Motor neuron (in vitro differentiated cells): Measurements from ENCODE around the gene ZNF488. TPM values are rescaled to one million over a fixed set of nuclear protein-coding genes. Genes with fewer than 3 reads are reported as not detected.
"Not testable (repeated sequence)": the region's sequence is repeated elsewhere in the genome, so short reads cannot be mapped to it uniquely, and the experiment has no call there.

Experiments
- ATAC-seq, 8 experiments: fragments of 200-7000 bp; cut with Tn5 transposase; replicated peaks in 6 of 8; 2 replicates each; pipeline ENCODE4 v1.8.0; 2021; ENCODE audit warnings: mild to moderate bottlenecking in 8 of 8, moderate library complexity in 8 of 8
- H3K27ac ChIP-seq, 2 donors: fragments of 250-450 bp; sonication (Bioruptor Pico); 2 replicates each; pipeline ENCODE4 v1.9.0; 2021; ENCODE audit warnings: antibody characterized with exemption in 2 of 2, mild to moderate bottlenecking in 2 of 2, moderate library complexity in 1 of 2
- H3K4me1 ChIP-seq, 2 donors: fragments of 250-450 bp; sonication (Bioruptor Pico); replicated peaks in 1 of 2; 2 replicates each; pipeline ENCODE4 v1.6.1; 2021; ENCODE audit warnings: antibody characterized with exemption in 2 of 2, mild to moderate bottlenecking in 2 of 2, moderate library complexity in 1 of 2
- H3K4me3 ChIP-seq, 5 donors: fragments of 250-450 bp; sonication (Bioruptor Pico); 2 replicates each; pipeline ENCODE4 v1.9.0; 2021; ENCODE audit warnings: antibody characterized with exemption in 5 of 5, mild to moderate bottlenecking in 5 of 5, moderate library complexity in 4 of 5
- WGBS, 10 experiments: fragments of 450-650 bp; shearing (Covaris generic); methylation state at CpG; one replicate each; pipeline ENCODE4 v1.0.0; 2022; 5-methylcytosine and 5-hydroxymethylcytosine counted together
- in situ Hi-C, 9 experiments: fragments of 400-800 bp; cut with MboI; loops; one replicate each; pipeline ENCODE4 v1.15.0; 2021; ENCODE audit warnings: low sequenced_read_pairs in 9 of 9, low pct_unique_long_range_greater_than_20kb in 2 of 9; ENCODE audit not compliant: unreplicated experiment in 9 of 9
- total RNA-seq, 8 experiments: library from RNA; unstranded; fragments of 300-600 nt; gene quantifications; 2 replicates each; pipeline versions ENCODE4 v1.2.3 to v1.2.4, GENCODE V29; 2022

ZNF488 gene, protein sequence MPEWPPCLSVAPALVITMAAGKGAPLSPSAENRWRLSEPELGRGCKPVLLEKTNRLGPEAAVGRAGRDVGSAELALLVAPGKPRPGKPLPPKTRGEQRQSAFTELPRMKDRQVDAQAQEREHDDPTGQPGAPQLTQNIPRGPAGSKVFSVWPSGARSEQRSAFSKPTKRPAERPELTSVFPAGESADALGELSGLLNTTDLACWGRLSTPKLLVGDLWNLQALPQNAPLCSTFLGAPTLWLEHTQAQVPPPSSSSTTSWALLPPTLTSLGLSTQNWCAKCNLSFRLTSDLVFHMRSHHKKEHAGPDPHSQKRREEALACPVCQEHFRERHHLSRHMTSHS
- under 1 TPM in 7 of 8 experiments, not detected in 1; 0.23 to 0.62 (median 0.50) TPM for total RNA-seq

DNA sequence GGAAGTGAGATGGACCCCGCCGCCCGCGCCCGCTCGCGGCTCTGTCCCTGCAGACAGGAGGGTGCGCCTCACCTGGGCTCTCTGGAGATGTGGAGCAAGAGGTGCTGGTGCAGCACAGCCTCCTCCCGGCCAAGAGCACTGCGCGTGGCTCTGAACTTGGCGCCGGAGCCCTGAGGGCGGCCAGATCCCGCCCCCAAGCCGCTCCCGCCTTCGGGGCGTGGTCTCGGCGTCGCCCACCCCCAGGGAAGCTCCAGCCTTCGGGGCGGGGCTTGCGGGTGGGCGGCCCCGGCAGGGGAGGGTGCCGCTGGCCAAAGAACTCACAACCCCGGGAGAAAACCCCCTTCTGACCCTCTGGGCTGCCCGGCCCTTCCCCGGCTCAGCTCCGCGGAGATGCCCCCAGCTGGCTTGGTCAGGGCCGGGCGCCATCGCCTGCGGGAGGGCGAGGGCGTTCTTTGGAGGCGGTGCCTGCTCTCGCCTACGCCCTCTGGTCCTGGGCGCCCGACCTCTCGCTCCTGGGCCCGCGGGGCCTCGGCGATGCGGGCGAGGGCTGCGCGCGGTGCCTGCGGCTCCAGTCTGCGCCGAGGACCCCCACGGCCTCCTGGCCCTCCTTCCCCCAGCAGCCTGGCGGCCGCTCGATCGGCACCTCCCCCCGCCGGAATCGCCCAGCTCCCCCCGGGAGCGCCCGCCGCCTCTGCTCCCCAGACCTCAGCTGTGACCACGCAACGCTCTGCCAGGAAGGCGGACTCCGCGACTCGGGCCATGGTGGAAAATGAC lies at the start of gene ZNF488:
TSS of gene ZNF488 (minus strand) at position 146 of the 774 bp plus-strand sequence. CDS start 15,464 bp downstream, outside the sequence.
- ATAC-seq: peak; percentile 91 to 95 (median 92)
- 0 to 6% (median 0%) methylated on average over 4 to 26 of the region's 75 CpGs; no CpG with 5 or more reads in 3 of the 10 experiments for WGBS, 10 experiments

GRCh38 chr10:47425813-47426419 lies 41.8 kb upstream of the ZNF488 start:
- Histone ChIP-seq H3K4me1 (no peaks in the 10 kb centered on the region), H3K27ac (no peak overlapping the region), H3K4me3 (no peak overlapping the region)
- 0 to 83% (median 55%) methylated on average over 1 to 3 of the region's 4 CpGs; no CpG with 5 or more reads in 6 of the 10 experiments for WGBS, 10 experiments
- in situ Hi-C loops: loop anchor here in 1 of 9 experiments (10.0 kb wide), 1 partner anchor 51 kb away; no protein-coding TSS in a partner anchor
- ATAC-seq: no peak

More for the DNA sequence above, at the start of gene ZNF488:
- in situ Hi-C loops: loop anchor here in 5 of 9 experiments (5.0 to 25.0 kb wide), 3 partner anchors 1097 to 1102 kb away; partner anchors contain the start of gene ANTXRL (in 4 of the 5)
- Histone ChIP-seq H3K4me1 (peaks cover 0 to 4% of the 10 kb centered on the region in 2 donors), H3K27ac (peak within 1 kb of the TSS in 1 of 2 donors; percentile 47), H3K4me3 (peak within 1 kb of the TSS; percentile 53 to 84 (median 76))

GRCh38 chr10:47424231-47424630 lies 40.1 kb upstream of the ZNF488 start:
- WGBS, 10 experiments: 16 to 100% (median 53%) methylated on average over 1 to 5 of the region's 8 CpGs; no CpG with 5 or more reads in 2 of the 10 experiments
- no peak overlapping the region for H3K4me3 ChIP-seq
- no peak overlapping the region for H3K27ac ChIP-seq
- ATAC-seq: no peak
- H3K4me1 ChIP-seq: peaks cover 0 to 3% of the 10 kb centered on the region in 2 donors
- in situ Hi-C loops: loop anchor here in 1 of 9 experiments (10.0 kb wide), 1 partner anchor 49 kb away; no protein-coding TSS in a partner anchor

DNA sequence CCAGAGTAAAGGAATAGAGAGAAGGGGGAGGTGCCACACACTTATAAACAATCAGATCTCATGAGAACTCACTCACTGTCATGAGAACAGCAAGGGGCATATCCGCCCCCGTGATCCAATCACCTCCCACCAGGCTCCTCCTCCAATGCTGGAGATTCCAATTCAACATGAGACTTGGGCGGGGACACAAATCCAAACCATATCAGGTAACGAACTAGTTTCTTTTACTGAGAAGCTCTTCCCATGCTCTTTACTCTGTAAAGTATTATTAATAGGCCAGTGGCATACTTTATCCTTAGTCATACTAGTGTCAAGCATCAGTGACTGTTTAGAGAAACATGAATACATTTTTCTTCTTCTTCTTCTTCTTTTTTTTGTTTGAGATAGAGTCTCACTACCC lies 39.4 kb upstream of the ZNF488 start:
- in situ Hi-C loops: loop anchor here in 1 of 9 experiments (10.0 kb wide), 1 partner anchor 49 kb away; no protein-coding TSS in a partner anchor

GRCh38 chr10:47421057-47421952 lies 37.2 kb upstream of the ZNF488 start:
- H3K4me3 ChIP-seq: no peak overlapping the region
- no peak overlapping the region for H3K27ac ChIP-seq
- WGBS, 10 experiments: 23 to 100% (median 80%) methylated on average over 2 to 5 of the region's 7 CpGs
- ATAC-seq: peak in 2 of 8 experiments; percentile 91 to 94
- in situ Hi-C loops: loop anchor here in 1 of 9 experiments (10.0 kb wide), 1 partner anchor 47 kb away; no protein-coding TSS in a partner anchor
- peaks cover 0 to 3% of the 10 kb centered on the region in 2 donors for H3K4me1 ChIP-seq

More for the DNA sequence above, 39.4 kb upstream of the ZNF488 start:
- WGBS, 10 experiments: 20 to 95% (median 76%) methylated on average over 1 to 4 of the region's 4 CpGs; no CpG with 5 or more reads in 3 of the 10 experiments
- Histone ChIP-seq H3K4me3 (no peak overlapping the region), H3K27ac (no peak overlapping the region), H3K4me1 (peaks cover 0 to 3% of the 10 kb centered on the region in 2 donors)
- no peak for ATAC-seq

- peak in 3 of 8 experiments; percentile 24 to 43 (median 27) for ATAC-seq
- peaks cover 0 to 3% of the 10 kb centered on the region in 2 donors for H3K4me1 ChIP-seq
- WGBS, 10 experiments: 22 to 100% (median 54%) methylated on average over 1 to 10 of the region's 14 CpGs; no CpG with 5 or more reads in 3 of the 10 experiments
- H3K27ac ChIP-seq: no peak overlapping the region
- in situ Hi-C loops: loop anchor here in 1 of 9 experiments (10.0 kb wide), 1 partner anchor 46 kb away; no protein-coding TSS in a partner anchor
- no peak overlapping the region for H3K4me3 ChIP-seq
Measured at GRCh38 chr10:47420305-47421056, 36.4 kb upstream of the ZNF488 start.

DNA sequence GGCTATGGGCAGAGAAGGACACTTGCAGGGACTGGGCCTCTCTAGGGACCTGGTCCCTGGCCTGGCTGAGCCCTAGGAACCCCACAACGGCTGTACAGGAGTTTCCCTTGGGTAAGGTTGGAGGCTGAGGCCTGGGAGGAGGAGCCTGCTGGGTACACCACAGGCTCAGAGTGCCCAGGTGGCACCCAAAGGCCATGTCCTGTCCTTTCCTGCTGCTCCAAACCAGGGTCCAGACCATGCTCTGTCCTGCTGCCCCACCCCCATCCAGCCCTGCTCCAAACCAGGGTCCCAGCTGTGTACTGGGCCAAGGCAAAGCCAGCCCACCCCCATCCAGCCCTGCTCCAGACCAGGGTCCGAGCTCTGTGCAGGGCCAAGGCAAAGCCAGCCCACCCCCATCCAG lies 35.3 kb upstream of the ZNF488 start:
- H3K4me3 ChIP-seq: no peak overlapping the region
- 80% methylated on average over 1 of the region's 2 CpGs; no CpG with 5 or more reads in 9 of the 10 experiments for WGBS, 10 experiments
- no peak overlapping the region for H3K27ac ChIP-seq
- in situ Hi-C loops: no loop called here
- peaks cover 0 to 3% of the 10 kb centered on the region in 2 donors for H3K4me1 ChIP-seq
- ATAC-seq: no peak

DNA sequence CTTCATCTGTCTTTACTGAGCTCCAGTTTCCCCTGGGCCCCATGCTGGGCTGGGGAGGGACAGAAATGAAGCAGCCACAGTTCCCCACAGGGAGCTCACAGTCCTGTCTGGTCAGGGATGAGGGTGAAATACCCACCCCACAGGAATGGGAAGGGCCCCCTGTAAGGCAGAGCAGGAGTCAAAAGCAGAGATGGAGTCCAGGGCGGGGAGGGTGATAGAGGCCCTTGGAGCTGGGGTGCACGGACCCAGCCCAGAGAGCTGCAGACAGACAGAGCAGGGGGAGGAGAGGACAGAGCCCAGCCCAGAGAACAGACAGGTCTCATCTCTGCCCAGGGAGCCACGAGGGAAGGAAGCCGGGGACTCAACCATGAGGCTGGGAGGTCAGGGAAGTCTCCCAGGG lies 34.9 kb upstream of the ZNF488 start:
- peaks cover 0 to 3% of the 10 kb centered on the region in 2 donors for H3K4me1 ChIP-seq
- 67% methylated on average over 1 of the region's 4 CpGs; no CpG with 5 or more reads in 9 of the 10 experiments for WGBS, 10 experiments
- no peak overlapping the region for H3K27ac ChIP-seq
- ATAC-seq: no peak
- no peak overlapping the region for H3K4me3 ChIP-seq
- in situ Hi-C loops: no loop called here

DNA sequence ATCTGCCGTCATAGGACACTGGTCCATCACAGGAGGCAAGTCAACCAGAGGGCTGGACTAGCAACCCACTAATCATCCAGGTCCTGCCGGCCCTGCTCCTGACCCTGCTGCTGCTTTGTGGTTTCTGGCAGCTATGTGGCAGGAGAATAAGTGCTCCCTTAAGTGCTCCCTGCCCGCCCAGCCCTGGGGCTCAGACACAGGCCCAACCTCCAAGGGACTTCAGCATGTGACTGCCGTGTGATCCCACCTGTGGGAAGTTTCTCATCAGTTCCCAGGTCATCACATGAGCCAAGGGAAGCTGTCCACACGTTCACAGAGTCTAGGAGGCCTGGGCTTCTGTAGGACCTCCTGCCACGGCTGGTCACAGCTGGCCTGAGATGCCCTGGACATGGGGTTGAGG lies 34.2 kb upstream of the ZNF488 start:
- 20 to 88% (median 51%) methylated on average over 1 to 4 of the region's 6 CpGs; no CpG with 5 or more reads in 6 of the 10 experiments for WGBS, 10 experiments
- ATAC-seq: no peak
- H3K27ac ChIP-seq: no peak overlapping the region
- H3K4me3 ChIP-seq: no peak overlapping the region
- in situ Hi-C loops: no loop called here
- peaks cover 0 to 3% of the 10 kb centered on the region in 2 donors for H3K4me1 ChIP-seq

GRCh38 chr10:47416305-47417218 lies 32.5 kb upstream of the ZNF488 start:
- ATAC-seq, H3K27ac ChIP-seq, in situ Hi-C loops, H3K4me3 ChIP-seq, H3K4me1 ChIP-seq: not testable (repeated sequence)
- 20 to 89% (median 75%) methylated on average over 1 of the region's 6 CpGs; no CpG with 5 or more reads in 6 of the 10 experiments for WGBS, 10 experiments
